ENCODE results near the gene LANCL1.

DNA sequence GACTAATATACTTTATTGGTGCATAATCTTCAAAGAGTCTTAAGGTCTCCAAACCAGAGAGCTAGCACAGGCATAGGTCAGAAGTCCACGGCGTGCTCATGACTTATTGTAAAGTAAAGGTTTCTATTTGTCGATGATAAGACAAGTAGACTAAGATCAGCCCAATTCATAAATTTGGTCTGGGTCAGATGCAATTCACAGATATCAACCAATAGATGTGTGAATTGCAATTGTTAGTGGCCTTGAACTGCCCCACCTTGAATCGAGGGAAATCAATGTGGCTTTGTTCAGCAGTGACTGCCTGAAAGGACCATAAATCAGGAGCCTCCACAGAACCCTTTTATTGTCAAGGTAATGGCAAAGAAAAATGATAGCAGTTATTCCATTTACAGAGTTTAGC lies 40.7 kb upstream of the LANCL1 start:
- TF ChIP-seq, protein P1, sequence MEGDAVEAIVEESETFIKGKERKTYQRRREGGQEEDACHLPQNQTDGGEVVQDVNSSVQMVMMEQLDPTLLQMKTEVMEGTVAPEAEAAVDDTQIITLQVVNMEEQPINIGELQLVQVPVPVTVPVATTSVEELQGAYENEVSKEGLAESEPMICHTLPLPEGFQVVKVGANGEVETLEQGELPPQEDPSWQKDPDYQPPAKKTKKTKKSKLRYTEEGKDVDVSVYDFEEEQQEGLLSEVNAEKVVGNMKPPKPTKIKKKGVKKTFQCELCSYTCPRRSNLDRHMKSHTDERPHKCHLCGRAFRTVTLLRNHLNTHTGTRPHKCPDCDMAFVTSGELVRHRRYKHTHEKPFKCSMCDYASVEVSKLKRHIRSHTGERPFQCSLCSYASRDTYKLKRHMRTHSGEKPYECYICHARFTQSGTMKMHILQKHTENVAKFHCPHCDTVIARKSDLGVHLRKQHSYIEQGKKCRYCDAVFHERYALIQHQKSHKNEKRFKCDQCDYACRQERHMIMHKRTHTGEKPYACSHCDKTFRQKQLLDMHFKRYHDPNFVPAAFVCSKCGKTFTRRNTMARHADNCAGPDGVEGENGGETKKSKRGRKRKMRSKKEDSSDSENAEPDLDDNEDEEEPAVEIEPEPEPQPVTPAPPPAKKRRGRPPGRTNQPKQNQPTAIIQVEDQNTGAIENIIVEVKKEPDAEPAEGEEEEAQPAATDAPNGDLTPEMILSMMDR (IDR thresholded peaks at IDR 0.05 in 4 of 5, conservative IDR thresholded peaks at IDR 0.05 in 1 of 5), result no peak
- no peak for TF ChIP-seq POLR2A (IDR thresholded peaks at IDR 0.05)
